ENCODE results near the gene PRKCH. TPM values are rescaled to one million over a fixed set of nuclear protein-coding genes. Genes with fewer than 3 reads are reported as not detected.

Gene PRKCH
- total RNA-seq, 1 donor from 2014 or later, result 20.2 TPM

DNA sequence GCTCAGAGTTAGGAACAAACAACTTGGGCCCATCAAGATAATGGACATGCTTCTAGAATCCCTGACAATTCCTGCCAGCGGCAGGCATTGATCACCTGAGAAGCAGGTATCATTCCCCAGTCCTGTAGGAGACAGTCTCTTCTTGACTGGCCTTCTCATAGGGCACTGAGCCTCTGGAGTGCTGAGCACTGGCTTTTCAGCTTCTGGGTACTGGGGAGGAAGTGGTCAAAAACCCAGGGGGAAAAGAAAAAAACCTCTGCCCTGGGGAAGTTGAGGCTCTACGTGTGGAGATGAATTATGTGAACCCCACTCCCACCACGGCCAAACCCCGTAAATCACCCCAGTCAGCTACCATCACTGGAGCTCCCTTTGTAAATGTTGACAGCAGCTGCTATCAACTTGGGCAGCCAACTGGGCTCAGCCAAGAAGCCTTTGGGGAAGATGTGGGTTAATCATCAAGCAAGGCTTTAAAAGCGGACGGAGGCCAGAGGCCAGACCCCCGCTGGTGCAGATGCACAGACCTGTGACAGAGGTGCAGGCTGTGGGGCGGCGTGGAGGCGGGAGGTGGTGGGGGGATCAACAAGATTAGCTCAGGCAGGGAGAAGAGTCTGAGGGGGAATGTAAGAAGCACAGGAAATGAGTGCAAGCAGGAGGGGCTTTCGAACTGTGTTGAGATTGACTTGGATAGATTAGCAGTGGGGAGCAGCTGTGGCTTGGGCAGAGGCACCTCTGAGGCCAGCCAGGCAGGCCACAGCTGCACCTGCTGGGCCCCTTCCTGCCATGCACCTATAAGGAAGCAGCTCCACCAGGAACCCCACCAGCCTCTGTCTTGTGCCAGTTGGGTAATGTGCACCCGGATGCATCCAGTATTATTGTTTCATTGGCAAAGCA, 268.6 kb downstream of the PRKCH start:
- H3K4me1 ChIP-seq, result peaks cover 22 to 24% of the 10 kb centered on the region in 2 donors

DNA sequence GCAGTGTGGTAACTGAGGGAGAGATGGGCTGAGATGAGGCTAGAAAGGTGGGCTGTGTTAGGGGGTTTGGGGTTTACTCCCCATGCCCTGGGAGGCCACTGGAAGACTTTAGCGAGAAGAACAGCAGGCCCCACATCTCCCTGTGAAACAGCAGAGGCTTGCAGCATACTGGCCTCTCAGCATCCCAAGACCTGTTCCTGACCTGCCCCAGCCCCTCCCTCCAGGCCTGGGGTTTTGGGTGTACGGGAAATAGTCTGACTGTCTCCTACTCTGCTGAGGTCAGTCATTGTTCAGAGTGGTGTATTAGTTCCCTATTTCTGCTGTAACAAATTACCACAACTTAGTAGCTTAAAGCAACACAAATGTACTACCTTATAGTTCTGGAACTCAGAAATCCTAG, 270.5 kb downstream of the PRKCH start:
- Histone ChIP-seq H3K27me3 (no peaks in the 10 kb centered on the region), H3K4me1 (peaks cover 11 to 12% of the 10 kb centered on the region in 2 donors), H3K4me3 (no peak overlapping the region), H3K9me3 (no peaks in the 10 kb centered on the region), H3K27ac (no peak overlapping the region), H3K36me3 (no peaks in the 10 kb centered on the region)
- no peak for DNase-seq (ENCODE audit: low spot score in 2 of 2)
- TF ChIP-seq, protein P1, sequence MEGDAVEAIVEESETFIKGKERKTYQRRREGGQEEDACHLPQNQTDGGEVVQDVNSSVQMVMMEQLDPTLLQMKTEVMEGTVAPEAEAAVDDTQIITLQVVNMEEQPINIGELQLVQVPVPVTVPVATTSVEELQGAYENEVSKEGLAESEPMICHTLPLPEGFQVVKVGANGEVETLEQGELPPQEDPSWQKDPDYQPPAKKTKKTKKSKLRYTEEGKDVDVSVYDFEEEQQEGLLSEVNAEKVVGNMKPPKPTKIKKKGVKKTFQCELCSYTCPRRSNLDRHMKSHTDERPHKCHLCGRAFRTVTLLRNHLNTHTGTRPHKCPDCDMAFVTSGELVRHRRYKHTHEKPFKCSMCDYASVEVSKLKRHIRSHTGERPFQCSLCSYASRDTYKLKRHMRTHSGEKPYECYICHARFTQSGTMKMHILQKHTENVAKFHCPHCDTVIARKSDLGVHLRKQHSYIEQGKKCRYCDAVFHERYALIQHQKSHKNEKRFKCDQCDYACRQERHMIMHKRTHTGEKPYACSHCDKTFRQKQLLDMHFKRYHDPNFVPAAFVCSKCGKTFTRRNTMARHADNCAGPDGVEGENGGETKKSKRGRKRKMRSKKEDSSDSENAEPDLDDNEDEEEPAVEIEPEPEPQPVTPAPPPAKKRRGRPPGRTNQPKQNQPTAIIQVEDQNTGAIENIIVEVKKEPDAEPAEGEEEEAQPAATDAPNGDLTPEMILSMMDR (IDR thresholded peaks at IDR 0.05), result no peak
- intact Hi-C loops (cut with DNase I), result no loop called here

More for the DNA sequence above, 268.6 kb downstream of the PRKCH start:
- Histone ChIP-seq H3K27me3 (no peaks in the 10 kb centered on the region), H3K9me3 (no peaks in the 10 kb centered on the region), H3K27ac (no peak overlapping the region), H3K4me3 (no peak overlapping the region), H3K36me3 (no peaks in the 10 kb centered on the region)
- TF ChIP-seq, protein P1 (IDR thresholded peaks at IDR 0.05), result no peak
- intact Hi-C loops (cut with DNase I), result loop anchor here (2.0 to 10.0 kb wide), 4 partner anchors 43 to 305 kb away; partner anchors contain the start of genes HIF1A and TMEM30B
- DNase-seq (ENCODE audit: low spot score in 2 of 2), result no peak

DNA sequence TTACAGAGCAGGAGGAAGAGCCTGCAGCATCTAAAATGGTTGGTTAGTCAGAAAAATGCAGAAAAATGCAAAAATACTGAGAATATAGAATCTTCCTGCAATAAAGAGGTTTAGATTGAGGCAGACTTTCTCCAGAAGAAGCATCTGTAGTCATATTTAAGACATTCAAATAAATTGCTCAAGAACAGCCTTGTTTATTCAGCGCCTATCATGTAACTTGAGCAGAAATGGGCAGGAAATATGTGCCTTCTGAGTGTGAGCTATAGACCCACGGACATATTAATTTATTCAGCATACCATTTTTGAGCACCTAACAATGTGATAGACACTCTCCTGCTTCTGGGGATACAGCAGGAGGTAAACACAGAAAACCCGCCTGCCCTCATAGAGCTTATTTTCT, 272.0 kb downstream of the PRKCH start:
- TF ChIP-seq, protein P1 (IDR thresholded peaks at IDR 0.05), result no peak
- Histone ChIP-seq H3K9me3 (no peaks in the 10 kb centered on the region), H3K27ac (no peak overlapping the region), H3K36me3 (no peaks in the 10 kb centered on the region), H3K27me3 (no peaks in the 10 kb centered on the region), H3K4me1 (peaks cover under 1% of the 10 kb centered on the region in 2 donors), H3K4me3 (no peak overlapping the region)
- intact Hi-C loops (cut with DNase I), result no loop called here
- DNase-seq (ENCODE audit: low spot score in 2 of 2), result no peak

DNA sequence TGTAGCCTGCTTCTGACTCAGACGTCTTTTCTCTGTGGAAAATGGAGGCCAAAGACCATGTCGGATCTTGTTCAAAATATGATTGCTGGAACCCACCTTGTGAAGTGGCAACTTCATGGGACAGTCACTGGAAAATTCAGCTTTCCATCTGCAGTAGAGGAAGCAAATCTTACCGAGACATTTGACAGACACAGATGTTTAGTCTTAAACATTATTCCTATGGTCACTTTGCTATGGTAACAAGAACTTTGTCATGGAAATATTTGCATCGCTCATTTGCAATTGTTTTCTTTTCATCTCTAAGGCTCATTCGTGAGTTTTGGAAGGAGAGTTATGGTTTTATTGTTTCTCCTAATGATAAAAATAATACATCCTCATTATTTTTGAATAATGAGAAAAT, 275.6 kb downstream of the PRKCH start:
- intact Hi-C loops (cut with DNase I), result no loop called here
- no peaks in the 10 kb centered on the region for H3K9me3 ChIP-seq
- no peaks in the 10 kb centered on the region for H3K36me3 ChIP-seq
- H3K27me3 ChIP-seq, result no peaks in the 10 kb centered on the region
- no peak overlapping the region for H3K4me3 ChIP-seq
- no peak for DNase-seq (ENCODE audit: low spot score in 2 of 2)
- no peak overlapping the region for H3K27ac ChIP-seq
- peaks cover 0 to 2% of the 10 kb centered on the region in 2 donors for H3K4me1 ChIP-seq
- TF ChIP-seq, protein P1 (IDR thresholded peaks at IDR 0.05), result no peak

DNA sequence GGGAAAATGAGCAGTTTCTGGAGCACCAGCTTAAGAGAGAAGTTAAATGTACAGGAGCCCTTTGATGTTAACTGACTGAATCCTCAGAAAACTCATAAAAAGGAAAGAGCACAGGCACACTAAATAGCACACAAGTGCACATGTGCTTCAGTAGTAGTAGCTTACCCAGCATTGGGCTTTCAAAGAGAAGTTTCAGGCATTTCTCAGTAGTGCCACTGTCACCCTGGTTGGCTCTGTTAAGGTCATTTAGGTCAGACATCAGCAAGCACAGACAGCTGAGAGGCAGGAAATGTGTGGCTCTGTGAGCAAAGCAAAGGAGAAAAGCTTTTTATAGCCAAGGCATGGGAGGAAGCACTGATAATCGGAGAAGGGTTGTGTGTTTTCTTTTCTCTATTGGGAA, 277.6 kb downstream of the PRKCH start:
- DNase-seq (ENCODE audit: low spot score in 2 of 2), result no peak
- Histone ChIP-seq H3K36me3 (no peaks in the 10 kb centered on the region), H3K27ac (no peak overlapping the region), H3K4me3 (no peak overlapping the region), H3K9me3 (no peaks in the 10 kb centered on the region), H3K4me1 (peaks cover 0 to 2% of the 10 kb centered on the region in 2 donors), H3K27me3 (no peaks in the 10 kb centered on the region)
- intact Hi-C loops (cut with DNase I), result no loop called here
- TF ChIP-seq, protein P1 (IDR thresholded peaks at IDR 0.05), result no peak

All from ascending aorta (tissue), 2 donors.